H1 (cell line): ENCODE results near the gene AOPEP. TPM values are rescaled to one million over a fixed set of nuclear protein-coding genes. Genes with fewer than 3 reads are reported as not detected.

Experiments used
- CTCF ChIA-PET: fragments of 300-600 bp; sonication (Branson Sonifier 250); formaldehyde crosslinking; loops from one replicate; lab custom pipeline; 2021; ENCODE audit not compliant: partially characterized antibody; lab: Charles Lee
- POLR2A ChIA-PET: fragments of 300-600 bp; sonication (Branson Sonifier 250); formaldehyde crosslinking; loops from one replicate; lab custom pipeline; 2021; ENCODE audit warnings: inconsistent platforms; ENCODE audit not compliant: partially characterized antibody; lab: Charles Lee
- DNase-seq, 2 experiments: peaks; one replicate each; pipeline versions ENCODE4 v3.0.0 to v3.0.0-alpha.2; 2010 to 2022; ENCODE audit warnings: low spot score in 2 of 2, low read depth in 1 of 2, mixed read lengths in 1 of 2
- FAIRE-seq: peaks from 2 replicates; lab custom pipeline; 2011; peaks lifted over from hg19 to GRCh38; lab: Jason Lieb, UNC
- H2AFZ ChIP-seq: 2 replicates; pipeline ENCODE4 v1.8.1; 2012; ENCODE audit warnings: low read length, inconsistent platforms
- H2AK5ac ChIP-seq: 2 replicates; pipeline ENCODE4 v1.6.1; 2013; ENCODE audit warnings: low read depth, low read length
- H2BK120ac ChIP-seq: replicated peaks from 2 replicates; pipeline ENCODE3; 2013; ENCODE audit warnings: low read depth, low read length, inconsistent platforms
- H2BK12ac ChIP-seq: 2 replicates; pipeline ENCODE4 v1.6.1; 2013; ENCODE audit warnings: low read depth, low read length
- H2BK15ac ChIP-seq: 2 replicates; pipeline ENCODE4 v1.6.1; 2013; ENCODE audit warnings: low read length
- H2BK20ac ChIP-seq: 2 replicates; pipeline ENCODE4 v1.6.1; 2013; ENCODE audit warnings: low read length
- H2BK5ac ChIP-seq: 2 replicates; pipeline ENCODE4 v1.6.1; 2013; ENCODE audit warnings: low read depth, low read length
- H3K14ac ChIP-seq: 2 replicates; pipeline ENCODE4 v1.6.1; 2013; ENCODE audit warnings: inconsistent platforms; ENCODE audit not compliant: insufficient read length
- H3K18ac ChIP-seq: 2 replicates; pipeline ENCODE4 v1.6.1; 2013; ENCODE audit warnings: low read length; ENCODE audit errors: extremely low read depth
- H3K23ac ChIP-seq: 2 replicates; pipeline ENCODE4 v1.6.1; 2013; ENCODE audit warnings: inconsistent platforms; ENCODE audit not compliant: insufficient read length
- H3K23me2 ChIP-seq: 2 replicates; pipeline ENCODE4 v1.6.1; 2013; ENCODE audit warnings: low read depth, low read length
- H3K27ac ChIP-seq: 2 replicates; pipeline ENCODE4 v1.6.1; 2011; ENCODE audit warnings: low read depth, low read length, inconsistent platforms
- H3K27me3 ChIP-seq, 4 experiments: replicated peaks in 1 of 4; 1 replicate in 1 of 4; 2 replicates in 3 of 4; pipeline versions ENCODE4 v1.6.1 to v1.8.1; 2011 to 2013; ENCODE audit warnings: low read length in 3 of 4, mild to moderate bottlenecking in 3 of 4, inconsistent platforms in 2 of 4, mixed read lengths in 2 of 4, moderate library complexity in 1 of 4; ENCODE audit not compliant: control insufficient read depth in 3 of 4, insufficient read depth in 3 of 4; ENCODE audit errors: extremely low read depth in 1 of 4
- H3K36me3 ChIP-seq, 4 experiments: 2 replicates each; pipeline versions ENCODE4 v1.6.1 to v1.8.1; 2011 to 2013; ENCODE audit warnings: mild to moderate bottlenecking in 4 of 4, low read length in 3 of 4, moderate library complexity in 2 of 4, control low read depth in 1 of 4, inconsistent platforms in 1 of 4; ENCODE audit not compliant: insufficient read depth in 4 of 4, control insufficient read depth in 2 of 4
- H3K4ac ChIP-seq: replicated peaks from 2 replicates; pipeline ENCODE3; 2013; ENCODE audit warnings: low read length, low read depth, mixed read lengths, inconsistent platforms; ENCODE audit not compliant: insufficient read length
- H3K4me1 ChIP-seq, 4 experiments: replicated peaks in 1 of 4; 1 replicate in 1 of 4; 2 replicates in 3 of 4; pipeline versions ENCODE4 v1.6.1 to v1.8.1; 2011 to 2013; ENCODE audit warnings: low read length in 3 of 4, inconsistent platforms in 2 of 4, mixed read lengths in 1 of 4; ENCODE audit not compliant: insufficient read depth in 4 of 4, control insufficient read depth in 3 of 4
- H3K4me2 ChIP-seq, 2 experiments: 2 replicates each; pipeline versions ENCODE4 v1.6.1 to v1.8.1; 2011 to 2013; ENCODE audit warnings: low read depth in 2 of 2, low read length in 2 of 2, control low read depth in 1 of 2, inconsistent platforms in 1 of 2, mild to moderate bottlenecking in 1 of 2; ENCODE audit not compliant: insufficient read depth in 1 of 2
- H3K4me3 ChIP-seq, 4 experiments: fragments of 200-600, 300-600 bp in 1 of 4; sonication (generic), shearing (Covaris generic), sonication (Bioruptor Twin) in 1 of 4; 2 replicates each; pipeline versions ENCODE4 v1.5.1 to v1.8.1; 2011 to 2016; ENCODE audit warnings: low read length in 4 of 4, low read depth in 3 of 4, control low read depth in 2 of 4, inconsistent platforms in 2 of 4, mild to moderate bottlenecking in 2 of 4, mixed read lengths in 1 of 4, moderate library complexity in 1 of 4; ENCODE audit not compliant: insufficient read depth in 2 of 4; ENCODE audit errors: extremely low read depth in 1 of 4
- H3K56ac ChIP-seq: replicated peaks from 2 replicates; pipeline ENCODE3; 2013; ENCODE audit warnings: low read depth, mild to moderate bottlenecking, mixed read lengths, low read length, inconsistent platforms; ENCODE audit not compliant: insufficient read length
- H3K79me1 ChIP-seq: 2 replicates; pipeline ENCODE4 v1.6.1; 2013; ENCODE audit warnings: low read depth, low read length, control low read depth
- H3K79me2 ChIP-seq, 2 experiments: 2 replicates each; pipeline versions ENCODE4 v1.6.1 to v1.8.1; 2012 to 2013; ENCODE audit warnings: low read length in 2 of 2, mild to moderate bottlenecking in 2 of 2, inconsistent platforms in 1 of 2; ENCODE audit not compliant: insufficient read depth in 2 of 2, control insufficient read depth in 1 of 2
- H3K9ac ChIP-seq, 4 experiments: replicated peaks in 1 of 4; 1 replicate in 1 of 4; 2 replicates in 3 of 4; pipeline versions ENCODE4 v1.6.1 to v1.8.1; 2011 to 2013; ENCODE audit warnings: low read depth in 3 of 4, low read length in 3 of 4, control low read depth in 2 of 4, mild to moderate bottlenecking in 2 of 4, moderate library complexity in 2 of 4, inconsistent platforms in 1 of 4; ENCODE audit errors: extremely low read depth in 1 of 4
- H3K9me3 ChIP-seq, 2 experiments: 2 replicates each; pipeline versions ENCODE4 v1.6.1 to v1.8.1; 2012 to 2013; ENCODE audit warnings: mild to moderate bottlenecking in 2 of 2, moderate library complexity in 2 of 2, control low read depth in 1 of 2, inconsistent platforms in 1 of 2, low read depth in 1 of 2, low read length in 1 of 2, mixed read lengths in 1 of 2; ENCODE audit not compliant: insufficient read depth in 2 of 2
- H4K20me1 ChIP-seq, 2 experiments: replicated peaks in 1 of 2; 2 replicates each; pipeline versions ENCODE3 to v1.8.1; 2011 to 2013; ENCODE audit warnings: inconsistent platforms in 2 of 2, low read length in 2 of 2, mild to moderate bottlenecking in 1 of 2; ENCODE audit not compliant: insufficient read depth in 2 of 2, control insufficient read depth in 1 of 2
- H4K5ac ChIP-seq: 2 replicates; pipeline ENCODE4 v1.6.1; 2013; ENCODE audit warnings: low read length, low read depth, mixed read lengths, inconsistent platforms; ENCODE audit not compliant: insufficient read length
- H4K8ac ChIP-seq: 2 replicates; pipeline ENCODE4 v1.8.0; 2013; ENCODE audit warnings: mild to moderate bottlenecking, moderate library complexity, low read length, inconsistent platforms; ENCODE audit not compliant: insufficient read depth; ENCODE audit errors: extremely low read depth
- H4K91ac ChIP-seq: replicated peaks from 2 replicates; pipeline ENCODE3; 2013; ENCODE audit warnings: low read length, mixed read lengths, inconsistent platforms; ENCODE audit not compliant: insufficient read length
- WGBS, 2 experiments: shearing (Covaris generic) in 1 of 2; methylation state at CpG; one replicate each; pipeline versions ENCODE4 v1.1.6 to v1.1.7; 2013 to 2015; ENCODE audit warnings: low lambda C conversion rate in 2 of 2, mixed read lengths in 2 of 2, inconsistent platforms in 1 of 2, low coverage in 1 of 2, missing lambda C conversion rate in 1 of 2; ENCODE audit not compliant: insufficient replicate concordance in 2 of 2, insufficient coverage in 1 of 2, insufficient read length in 1 of 2; ENCODE audit errors: extremely low coverage in 1 of 2, missing lambda C conversion rate in 1 of 2; 5-methylcytosine and 5-hydroxymethylcytosine counted together
- polyA plus RNA-seq, 7 experiments: library from polyadenylated mRNA; depleted of rRNA in 3 of 7; stranded (reverse) in 5 of 7; unstranded in 2 of 7; fragments of >200 nt in 5 of 7; fragments of 200-250 nt in 2 of 7; gene quantifications; 1 replicate in 5 of 7; 2 replicates in 1 of 7; 4 replicates in 1 of 7; pipeline versions ENCODE4 v1.2.1 to v1.2.3, GENCODE V29; 2011 to 2013; ENCODE audit warnings: missing spikeins in 2 of 7, mixed read lengths in 2 of 7
- total RNA-seq: library from RNA; stranded (reverse); fragmentation: NEBNext Ultra II Directional; extraction: Animal tissue kit (Norgen Biotek cat#: 25700); gene quantifications from 2 replicates; pipeline ENCODE4 v1.2.1, GENCODE V29; 2021

AOPEP gene
- total and polyA plus RNA-seq, 2 of the 8 experiments (the other 6 are each of a cell fraction or from before 2014, with no cell fraction given) = 6.1 to 14.3 TPM

- Histone ChIP-seq H2AK5ac (no peak overlapping the region), H3K56ac (no peak overlapping the region), H3K9me3 (no peaks in the 10 kb centered on the region), H3K14ac (no peak overlapping the region), H3K4me3 (no peak overlapping the region), H3K4me1 (no peaks in the 10 kb centered on the region), H2BK20ac (no peak overlapping the region), H2BK12ac (no peak overlapping the region), H4K5ac (no peak overlapping the region), H3K18ac (no peak overlapping the region), H4K8ac (no peak overlapping the region), H3K79me1 (no peaks in the 10 kb centered on the region), H3K4ac (no peak overlapping the region), H4K91ac (no peak overlapping the region), H3K23me2 (no peaks in the 10 kb centered on the region), H3K36me3 (no peaks in the 10 kb centered on the region), H4K20me1 (no peaks in the 10 kb centered on the region), H2BK120ac (no peak overlapping the region), H3K27ac (no peak overlapping the region), H3K27me3 (no peaks in the 10 kb centered on the region), H3K4me2 (no peak overlapping the region), H2AFZ (no peak overlapping the region), H2BK5ac (no peak overlapping the region), H2BK15ac (no peak overlapping the region), H3K79me2 (no peaks in the 10 kb centered on the region), H3K9ac (no peak overlapping the region), H3K23ac (no peak overlapping the region)
- POLR2A ChIA-PET = no interaction called here
- DNase-seq (no peak), FAIRE-seq (no peak)
- 74% methylated on average over 3 of the region's 3 CpGs; no CpG with 5 or more reads in 1 of the 2 experiments for WGBS, 2 experiments
- CTCF ChIA-PET = interaction anchor here (0.5 to 0.9 kb wide), 2 partner anchors 12 to 557 kb away, joined by 3 read pairs; no protein-coding TSS in a partner anchor
These were observed 214.8 kb downstream of the AOPEP start for GRCh38 chr9:94941211-94941875.
